AG09309 (cell line): ENCODE measurements around the gene SORCS1.

Experiments
- DNase-seq: peaks from one replicate; pipeline ENCODE4 v3.0.0-alpha.2; 2010; ENCODE audit warnings: low read depth
- H3K4me3 ChIP-seq: 2 replicates; pipeline ENCODE4 v1.5.1; 2011; ENCODE audit warnings: mild to moderate bottlenecking, low read depth, low read length, moderate library complexity; ENCODE audit not compliant: control insufficient read depth
- TF ChIP-seq, protein P1 (sequence below): IDR thresholded peaks from 2 replicates; pipeline ENCODE4 v1.5.1; 2011; ENCODE audit warnings: mild to moderate bottlenecking, low read depth, low read length, inconsistent platforms; ENCODE audit not compliant: insufficient read depth, control insufficient read depth; ENCODE audit errors: missing control alignments

The SORCS1 gene

DNA sequence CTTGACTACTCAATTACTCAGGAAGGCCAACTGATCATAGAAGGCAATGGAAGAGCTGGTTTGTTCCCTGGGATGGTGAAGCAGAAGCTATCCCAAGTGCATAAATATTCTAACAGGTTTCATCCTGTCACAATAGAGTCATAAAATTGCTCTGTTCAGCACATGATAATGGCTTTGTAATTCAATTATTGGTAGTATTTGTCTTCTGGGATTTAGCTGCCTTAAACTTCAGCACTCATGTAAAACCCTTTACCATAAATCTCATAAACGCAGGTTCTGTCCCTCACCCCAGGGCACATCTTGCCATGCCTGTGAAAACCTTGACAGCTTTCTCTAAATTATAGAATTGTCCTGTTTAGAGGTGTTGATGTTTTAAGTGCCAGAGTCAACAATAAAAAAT lies 417.6 kb downstream of the SORCS1 start:
- TF ChIP-seq, protein P1, sequence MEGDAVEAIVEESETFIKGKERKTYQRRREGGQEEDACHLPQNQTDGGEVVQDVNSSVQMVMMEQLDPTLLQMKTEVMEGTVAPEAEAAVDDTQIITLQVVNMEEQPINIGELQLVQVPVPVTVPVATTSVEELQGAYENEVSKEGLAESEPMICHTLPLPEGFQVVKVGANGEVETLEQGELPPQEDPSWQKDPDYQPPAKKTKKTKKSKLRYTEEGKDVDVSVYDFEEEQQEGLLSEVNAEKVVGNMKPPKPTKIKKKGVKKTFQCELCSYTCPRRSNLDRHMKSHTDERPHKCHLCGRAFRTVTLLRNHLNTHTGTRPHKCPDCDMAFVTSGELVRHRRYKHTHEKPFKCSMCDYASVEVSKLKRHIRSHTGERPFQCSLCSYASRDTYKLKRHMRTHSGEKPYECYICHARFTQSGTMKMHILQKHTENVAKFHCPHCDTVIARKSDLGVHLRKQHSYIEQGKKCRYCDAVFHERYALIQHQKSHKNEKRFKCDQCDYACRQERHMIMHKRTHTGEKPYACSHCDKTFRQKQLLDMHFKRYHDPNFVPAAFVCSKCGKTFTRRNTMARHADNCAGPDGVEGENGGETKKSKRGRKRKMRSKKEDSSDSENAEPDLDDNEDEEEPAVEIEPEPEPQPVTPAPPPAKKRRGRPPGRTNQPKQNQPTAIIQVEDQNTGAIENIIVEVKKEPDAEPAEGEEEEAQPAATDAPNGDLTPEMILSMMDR = no peak
- no peak for DNase-seq
- H3K4me3 ChIP-seq = no peak overlapping the region

- no peak for DNase-seq
- H3K4me3 ChIP-seq = no peak overlapping the region
- TF ChIP-seq, protein P1 = no peak
Measured at GRCh38 chr10:106741006-106741530, 423.4 kb downstream of the SORCS1 start.

DNA sequence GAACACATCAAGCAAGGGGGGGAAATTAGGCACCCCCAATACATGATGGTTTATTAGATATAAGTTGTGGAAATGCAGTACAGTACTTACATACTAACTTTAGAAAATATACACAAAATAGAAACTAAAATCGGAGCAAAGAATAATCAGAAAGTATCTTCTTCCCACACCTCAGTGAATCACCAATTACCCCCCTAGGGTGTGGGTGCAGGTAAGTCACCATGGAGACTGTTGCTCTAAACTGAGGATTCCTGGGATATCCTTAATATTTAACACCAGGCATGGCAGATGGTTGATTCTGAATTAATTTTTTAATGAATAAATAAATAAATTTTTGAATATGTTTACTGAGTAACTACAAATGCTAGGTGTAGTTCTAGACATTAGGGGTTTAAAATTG lies 424.4 kb downstream of the SORCS1 start:
- TF ChIP-seq, protein P1 = no peak
- no peak overlapping the region for H3K4me3 ChIP-seq
- no peak for DNase-seq

GRCh38 chr10:106734220-106734619 lies 430.3 kb downstream of the SORCS1 start:
- TF ChIP-seq, protein P1 = no peak
- DNase-seq = no peak
- H3K4me3 ChIP-seq = no peak overlapping the region

GRCh38 chr10:106728232-106728631 lies 436.3 kb downstream of the SORCS1 start:
- TF ChIP-seq, protein P1 = no peak
- no peak overlapping the region for H3K4me3 ChIP-seq
- no peak for DNase-seq

DNA sequence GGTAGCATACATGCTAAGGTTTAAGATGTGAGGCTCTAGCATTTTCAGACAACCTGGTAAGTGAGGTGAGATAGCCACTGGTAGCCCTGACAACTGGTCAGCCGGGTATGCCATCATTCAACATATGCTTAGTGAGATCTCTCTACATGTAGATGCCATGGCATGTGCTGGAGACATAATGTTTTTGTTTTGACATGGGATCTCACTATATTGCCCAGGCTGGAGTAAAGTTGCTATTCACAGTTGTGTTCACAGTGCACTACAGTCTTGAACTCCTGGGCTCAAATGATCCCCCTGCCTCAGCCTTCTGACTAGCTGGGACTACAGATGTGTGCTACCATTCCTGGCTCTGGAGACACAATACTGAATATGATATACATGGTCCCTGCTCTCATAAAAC lies 437.3 kb downstream of the SORCS1 start:
- TF ChIP-seq, protein P1 = no peak
- DNase-seq = no peak
- H3K4me3 ChIP-seq = no peak overlapping the region

GRCh38 chr10:106722524-106722923 lies 442.0 kb downstream of the SORCS1 start:
- DNase-seq = no peak
- TF ChIP-seq, protein P1 = no peak
- H3K4me3 ChIP-seq = no peak overlapping the region
